NOMO-1 (cell line): ENCODE results near the gene PHRF1.
"Not testable (repeated sequence)": the region's sequence is repeated elsewhere in the genome, so short reads cannot be mapped to it uniquely, and the experiment has no call there.

Experiments
- DNase-seq, 2 experiments: peaks; one replicate each; lab custom pipeline; 2025; ENCODE audit not compliant: unreplicated experiment in 2 of 2; lab: John Stamatoyannopoulos, UW

Gene PHRF1

DNA sequence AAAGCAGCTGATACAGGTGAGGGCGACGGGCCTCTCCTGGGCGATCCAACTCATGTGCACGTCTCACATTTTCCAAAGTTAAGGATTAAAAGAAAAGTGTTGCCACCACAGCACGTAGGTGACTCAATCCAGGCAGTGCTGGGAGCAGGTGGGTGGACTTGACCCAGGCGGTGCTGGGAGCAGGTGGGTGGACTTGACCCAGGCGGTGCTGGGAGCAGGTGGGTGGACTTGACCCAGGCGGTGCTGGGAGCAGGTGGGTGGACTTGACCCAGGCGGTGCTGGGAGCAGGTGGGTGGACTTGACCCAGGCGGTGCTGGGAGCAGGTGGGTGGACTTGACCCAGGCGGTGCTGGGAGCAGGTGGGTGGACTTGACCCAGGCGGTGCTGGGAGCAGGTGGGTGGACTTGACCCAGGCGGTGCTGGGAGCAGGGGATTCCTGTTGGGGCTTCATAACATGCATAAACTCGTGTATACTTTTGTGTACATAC, 71.4 kb downstream of the PHRF1 start:
- DNase-seq = not testable (repeated sequence)

DNA sequence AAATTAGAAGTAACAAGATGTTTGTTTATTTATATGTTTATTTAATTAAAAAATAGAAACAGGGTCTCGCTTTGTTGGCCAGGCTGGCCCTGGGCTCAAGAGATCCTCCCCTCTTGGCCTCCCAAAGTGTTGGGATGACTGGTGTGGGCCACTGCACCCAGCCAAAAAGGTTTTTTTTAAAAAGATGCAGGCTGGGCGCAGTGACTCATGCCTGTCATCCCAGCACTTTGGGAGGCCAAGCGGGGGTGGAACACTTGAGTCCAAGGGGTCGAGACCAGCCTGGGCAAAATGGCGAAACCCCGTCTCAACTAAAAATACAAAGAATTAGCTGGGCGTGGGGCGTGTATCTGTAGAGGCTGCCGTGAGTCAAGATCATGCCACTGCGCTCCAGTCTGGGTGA, 74.2 kb downstream of the PHRF1 start:
- no peak for DNase-seq

DNA sequence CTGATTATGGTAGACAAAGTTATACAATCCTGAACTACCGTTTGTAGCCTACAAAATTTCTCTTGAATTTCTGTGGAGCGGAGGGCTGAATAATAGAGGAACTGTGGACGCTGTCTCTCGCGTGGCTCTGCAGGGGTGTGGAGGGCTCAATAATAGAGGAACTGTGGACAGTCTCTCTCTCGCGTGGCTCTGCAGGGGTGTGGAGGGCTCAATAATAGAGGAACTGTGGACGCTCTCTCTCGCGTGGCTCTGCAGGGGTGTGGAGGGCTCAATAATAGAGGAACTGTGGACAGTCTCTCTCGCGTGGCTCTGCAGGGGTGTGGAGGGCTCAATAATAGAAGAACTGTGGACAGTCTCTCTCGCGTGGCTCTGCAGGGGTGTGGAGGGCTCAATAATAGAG, 76.9 kb downstream of the PHRF1 start:
- peak in 1 of 2 experiments; percentile 13 for DNase-seq

DNA sequence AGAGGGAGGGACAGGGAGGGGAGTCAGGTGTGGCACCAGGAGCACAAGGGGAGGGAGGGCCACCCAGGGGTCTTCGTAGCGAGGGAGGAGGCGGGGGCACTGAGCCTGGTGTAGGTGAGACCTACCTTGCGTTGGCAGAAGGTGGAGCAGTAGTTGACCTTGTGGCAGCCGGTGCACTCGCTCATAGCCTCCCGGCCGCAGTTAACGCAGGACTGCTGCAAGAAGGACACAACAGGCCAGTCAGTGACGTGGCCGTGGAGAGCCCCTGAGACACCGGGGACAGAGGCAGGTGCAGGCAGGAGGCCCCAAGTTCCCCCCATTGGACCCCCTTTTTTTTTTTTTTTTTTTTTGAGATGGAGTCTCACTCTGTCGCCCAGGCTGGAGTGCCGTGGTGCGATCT, 77.6 kb downstream of the PHRF1 start:
- no peak for DNase-seq

DNA sequence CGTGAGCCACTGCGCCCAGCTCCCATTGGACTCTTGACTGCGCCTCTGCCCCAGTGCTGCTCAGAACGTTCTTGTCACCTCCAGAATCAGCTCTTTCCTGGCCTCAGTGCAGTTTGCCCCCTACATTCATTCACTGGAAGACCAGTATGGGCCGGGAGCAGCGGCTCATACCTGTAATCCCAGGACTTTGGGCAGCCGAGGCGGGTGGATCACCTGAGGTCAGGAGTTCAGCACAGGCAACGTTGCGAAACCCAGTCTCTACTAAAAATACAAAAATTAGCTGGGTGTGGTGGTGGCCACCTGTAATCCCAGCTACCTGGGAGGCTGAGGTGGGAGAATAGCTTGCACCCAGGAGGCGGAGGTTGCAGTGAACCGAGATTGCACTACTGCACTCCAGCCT, 78.2 kb downstream of the PHRF1 start:
- not testable (repeated sequence) for DNase-seq

DNA sequence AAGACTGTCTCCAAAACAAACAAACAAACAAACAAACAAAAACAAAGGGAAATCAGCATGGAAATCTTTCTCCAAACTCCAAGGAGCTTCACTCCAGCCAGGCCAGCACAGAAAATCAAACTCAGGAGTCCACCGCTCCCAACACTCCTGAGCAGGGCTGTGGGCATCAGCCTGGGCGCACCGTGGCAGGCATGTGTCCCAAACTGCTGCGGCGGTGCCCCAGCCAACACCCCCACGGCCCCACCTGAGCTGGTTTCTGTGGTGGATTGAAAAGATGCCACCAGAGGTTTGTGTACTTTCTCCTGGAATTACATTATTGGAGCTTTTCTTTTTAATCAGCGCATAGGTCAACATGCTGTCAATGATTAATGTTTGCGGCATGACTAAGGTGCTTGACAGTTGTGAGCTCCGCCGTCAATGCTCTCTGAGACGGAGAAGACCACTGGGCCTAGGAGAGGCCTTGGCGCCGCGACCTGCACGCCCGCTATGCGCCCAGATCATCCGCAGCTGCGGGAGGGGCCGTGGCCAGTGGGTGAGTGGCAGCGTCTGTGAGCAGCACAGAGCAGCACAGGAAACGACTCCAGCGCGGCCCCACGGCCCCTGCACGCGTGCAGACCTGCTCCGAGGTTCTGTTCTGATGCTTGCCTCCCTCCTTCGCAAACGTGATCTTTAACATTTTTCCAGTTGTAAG, 78.9 kb downstream of the PHRF1 start:
- DNase-seq = no peak

DNA sequence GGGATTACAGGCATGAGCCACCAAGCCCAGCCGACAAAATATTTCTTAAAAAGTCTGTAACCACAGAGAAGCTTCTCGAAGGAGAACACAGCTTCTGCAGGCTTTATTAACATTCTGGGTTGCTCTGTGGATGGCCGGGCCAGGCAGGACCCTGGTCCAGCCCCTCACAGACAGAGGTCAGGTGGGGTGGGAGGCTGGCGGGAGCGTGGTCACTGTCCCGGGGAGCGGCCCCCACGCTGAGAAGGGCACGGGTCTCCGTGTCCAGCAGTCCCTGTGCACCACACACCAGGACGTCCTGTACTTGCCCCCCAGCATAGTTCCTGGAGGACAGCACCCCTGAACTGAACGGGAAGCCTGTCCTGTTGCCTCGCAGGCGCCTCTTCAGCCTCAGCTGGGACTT, 80.2 kb downstream of the PHRF1 start:
- DNase-seq = no peak

DNA sequence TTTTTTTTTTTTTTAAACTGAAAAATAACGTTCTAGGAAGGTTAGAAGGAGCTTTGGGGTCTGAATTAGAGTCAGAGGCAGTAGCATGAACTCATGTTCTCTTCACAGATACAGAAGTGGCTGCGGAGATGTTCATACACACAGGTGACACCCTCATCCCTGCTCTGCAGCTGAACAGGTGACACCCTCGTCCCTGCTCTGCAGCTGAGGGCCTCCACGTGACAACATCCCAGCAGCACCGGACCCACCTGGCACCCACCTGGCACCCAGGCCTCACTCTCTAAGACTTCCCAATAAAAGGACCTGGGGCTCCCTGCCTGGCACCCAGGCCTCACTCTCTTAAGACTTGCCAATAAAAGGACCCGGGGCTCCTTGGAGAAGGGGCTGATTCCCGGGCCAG, 80.6 kb downstream of the PHRF1 start:
- DNase-seq = no peak

DNA sequence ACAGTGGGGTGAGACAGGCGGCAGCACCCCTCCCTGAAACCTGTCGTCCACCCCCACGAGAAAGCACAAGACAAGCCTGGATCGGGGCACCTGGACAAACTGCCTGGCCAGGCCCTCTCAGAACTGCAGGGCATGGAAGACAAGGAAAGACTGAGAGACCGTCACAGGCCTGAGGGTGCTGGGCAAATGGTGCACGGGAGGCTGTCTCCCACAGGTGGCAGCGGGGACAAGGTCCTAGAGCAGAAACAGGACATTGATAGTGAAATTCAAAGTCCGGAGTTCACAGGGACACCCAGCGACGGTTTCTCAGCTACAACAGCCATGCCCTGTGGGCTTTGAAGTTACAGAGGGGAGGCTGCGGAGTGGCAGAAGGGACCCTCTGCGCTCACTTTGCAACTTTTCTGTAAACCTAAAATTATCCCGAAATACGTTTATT, 81.4 kb downstream of the PHRF1 start:
- no peak for DNase-seq

DNA sequence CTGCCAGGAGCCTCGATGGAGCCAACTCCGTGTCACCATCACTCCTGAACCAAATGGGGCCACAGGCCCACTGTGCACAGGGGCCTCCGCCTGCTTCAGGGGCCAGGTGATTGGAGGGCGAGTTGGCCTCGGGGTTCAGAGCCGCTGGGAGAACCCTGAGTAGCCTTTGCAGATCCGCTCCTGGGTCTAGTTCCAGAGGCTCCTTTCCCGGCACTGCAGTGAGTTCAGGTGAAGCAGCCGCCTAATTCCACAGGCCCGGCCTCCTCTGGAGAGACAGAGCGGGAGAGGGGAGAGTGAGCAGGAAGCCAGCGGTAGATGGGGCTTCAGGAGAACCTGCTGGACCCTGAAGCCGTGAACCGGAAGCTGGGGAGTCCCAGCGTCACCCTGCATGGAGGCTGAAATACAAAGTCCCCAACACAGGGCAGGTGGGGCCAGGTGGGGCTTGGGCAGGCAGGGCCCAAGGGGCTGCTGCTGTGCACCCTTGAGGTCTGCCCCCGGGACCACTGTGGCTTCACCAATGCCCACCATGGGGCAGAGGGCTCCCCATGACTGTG, 83.3 kb downstream of the PHRF1 start:
- DNase-seq = no peak

DNA sequence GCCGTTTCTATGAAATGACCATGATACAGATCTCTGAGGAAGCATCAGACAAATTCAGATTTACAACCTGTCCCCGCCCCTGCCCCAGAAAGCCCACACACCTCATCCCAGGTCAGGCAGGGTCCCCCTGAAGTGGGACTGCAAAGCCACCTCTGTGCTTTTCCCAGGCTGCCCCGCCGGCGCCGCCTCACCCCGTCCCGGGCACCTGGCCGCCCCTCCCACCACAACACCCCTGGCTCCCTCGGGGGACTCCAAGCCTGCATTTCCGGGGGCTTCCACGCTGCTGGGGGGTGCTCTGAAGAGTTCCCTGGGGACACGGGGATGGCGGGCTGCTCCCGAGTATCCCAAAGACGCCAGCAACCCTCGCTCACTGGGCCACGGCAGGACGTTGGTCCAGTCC, 84.0 kb downstream of the PHRF1 start:
- DNase-seq = no peak

DNA sequence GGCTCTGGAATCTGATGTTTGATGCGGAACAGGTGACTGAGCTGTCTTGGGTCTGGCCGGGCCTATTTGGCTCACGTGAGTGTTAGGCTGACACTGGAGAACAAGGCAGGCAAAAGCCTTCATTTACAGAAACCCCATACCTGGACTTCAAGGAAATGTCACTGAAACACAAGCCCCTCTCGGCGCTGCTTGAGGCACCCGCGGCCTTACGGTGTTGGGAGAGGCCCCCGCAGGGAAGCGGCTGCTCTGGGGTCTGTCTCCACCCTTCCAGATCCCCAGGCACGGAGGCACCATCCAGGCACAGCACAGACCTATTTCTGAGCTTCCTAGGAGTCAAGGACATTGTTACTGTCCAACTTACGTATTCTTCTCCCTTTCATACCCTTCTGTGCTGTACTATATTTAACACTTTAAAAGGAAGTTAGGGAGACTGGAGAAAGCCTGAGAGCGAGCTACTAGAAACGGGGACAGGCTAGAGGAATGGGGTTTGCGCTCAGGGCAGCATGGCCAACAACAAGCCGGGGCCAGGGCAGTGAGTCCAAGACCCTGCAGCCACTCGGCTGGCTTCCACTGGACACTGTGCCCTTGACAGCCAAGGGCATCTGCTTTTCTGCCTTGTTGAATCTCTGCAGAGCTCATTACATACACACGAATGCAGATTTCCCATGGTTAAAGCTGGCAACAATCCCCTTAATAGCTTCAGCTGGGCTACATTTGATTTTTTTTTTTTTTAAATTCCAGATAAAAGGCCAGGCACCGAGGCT, 84.6 kb downstream of the PHRF1 start:
- DNase-seq = no peak
